ENCODE measurements around the gene MED31. TPM values are rescaled to one million over a fixed set of nuclear protein-coding genes. Genes with fewer than 3 reads are reported as not detected.
A peak's percentile ranks its signal among the peaks of the same experiment; 100 is the strongest.

The MED31 gene
- total RNA-seq, 1 donor from 2014 or later = 21.0 TPM

GRCh38 chr17:6597727-6598126 is 53.7 kb downstream of the MED31 start:
- H3K9me3 ChIP-seq (ENCODE audit: insufficient read depth, low read depth, low read length) = no peaks in the 10 kb centered on the region
- no peaks in the 10 kb centered on the region for H3K27me3 ChIP-seq (ENCODE audit: insufficient read depth, low read length)
- H3K4me3 ChIP-seq (ENCODE audit: insufficient read depth, low read depth, low read length) = no peak overlapping the region
- Mint-ChIP-seq H3K27me3 (ENCODE audit: low read depth, unreplicated experiment) (no peaks in the 10 kb centered on the region), H3K4me3 (ENCODE audit: unreplicated experiment) (no peak overlapping the region), H3K27ac (ENCODE audit: unreplicated experiment) (no peak overlapping the region), H3K36me3 (ENCODE audit: low read depth, unreplicated experiment) (peaks cover 18% of the 10 kb centered on the region), H3K9me3 (ENCODE audit: unreplicated experiment) (no peaks in the 10 kb centered on the region), H3K4me1 (ENCODE audit: low read depth, unreplicated experiment) (no peaks in the 10 kb centered on the region)
- no peak overlapping the region for H2AFZ ChIP-seq (ENCODE audit: low read depth, low read length)
- no peak overlapping the region for H3K4me2 ChIP-seq (ENCODE audit: low read length)
- peaks cover 52% of the 10 kb centered on the region for H3K36me3 ChIP-seq (ENCODE audit: insufficient read depth, low read length)
- no peak overlapping the region for H3K27ac ChIP-seq (ENCODE audit: low read depth, low read length)
- no peak for DNase-seq (ENCODE audit: low read depth)
- TF ChIP-seq CTCF (IDR thresholded peaks at IDR 0.05; ENCODE audit: insufficient read depth, low read depth, low read length) (no peak), EZH2 (IDR thresholded peaks at IDR 0.05; ENCODE audit: insufficient read depth, low read length) (no peak)
- FAIRE-seq = no peak
- peaks cover 14% of the 10 kb centered on the region for H4K20me1 ChIP-seq (ENCODE audit: insufficient read depth, low read length)
- no peak overlapping the region for H3K9ac ChIP-seq (ENCODE audit: low read length)
- no peaks in the 10 kb centered on the region for H3K4me1 ChIP-seq (ENCODE audit: insufficient read depth, low read length)
- no peaks in the 10 kb centered on the region for H3K79me2 ChIP-seq (ENCODE audit: insufficient read depth, low read length)

- no peak overlapping the region for H3K9ac ChIP-seq (ENCODE audit: low read length)
- no peak overlapping the region for H3K4me3 Mint-ChIP-seq (ENCODE audit: unreplicated experiment)
- TF ChIP-seq CTCF (IDR thresholded peaks at IDR 0.05; ENCODE audit: insufficient read depth, low read depth, low read length) (no peak), EZH2 (IDR thresholded peaks at IDR 0.05; ENCODE audit: insufficient read depth, low read length) (no peak)
- H3K27me3 ChIP-seq (ENCODE audit: insufficient read depth, low read length) = no peaks in the 10 kb centered on the region
- H3K36me3 Mint-ChIP-seq (ENCODE audit: low read depth, unreplicated experiment) = peaks cover 18% of the 10 kb centered on the region
- peaks cover 6% of the 10 kb centered on the region for H3K4me1 Mint-ChIP-seq (ENCODE audit: low read depth, unreplicated experiment)
- no peaks in the 10 kb centered on the region for H3K79me2 ChIP-seq (ENCODE audit: insufficient read depth, low read length)
- FAIRE-seq = no peak
- no peak overlapping the region for H3K27ac ChIP-seq (ENCODE audit: low read depth, low read length)
- H3K27ac Mint-ChIP-seq (ENCODE audit: unreplicated experiment) = peak overlapping the region; percentile 56
- no peak for DNase-seq (ENCODE audit: low read depth)
- no peaks in the 10 kb centered on the region for H3K9me3 ChIP-seq (ENCODE audit: insufficient read depth, low read depth, low read length)
- no peak overlapping the region for H2AFZ ChIP-seq (ENCODE audit: low read depth, low read length)
- peaks cover 47% of the 10 kb centered on the region for H3K36me3 ChIP-seq (ENCODE audit: insufficient read depth, low read length)
- no peaks in the 10 kb centered on the region for H3K9me3 Mint-ChIP-seq (ENCODE audit: unreplicated experiment)
- H3K4me2 ChIP-seq (ENCODE audit: low read length) = no peak overlapping the region
- H4K20me1 ChIP-seq (ENCODE audit: insufficient read depth, low read length) = peaks cover 12% of the 10 kb centered on the region
- H3K4me1 ChIP-seq (ENCODE audit: insufficient read depth, low read length) = peaks cover 4% of the 10 kb centered on the region
- no peak overlapping the region for H3K4me3 ChIP-seq (ENCODE audit: insufficient read depth, low read depth, low read length)
- H3K27me3 Mint-ChIP-seq (ENCODE audit: low read depth, unreplicated experiment) = no peaks in the 10 kb centered on the region
These were observed 54.5 kb downstream of the MED31 start for GRCh38 chr17:6596941-6597340.

- no peak overlapping the region for H3K27ac ChIP-seq (ENCODE audit: low read depth, low read length)
- peaks cover 16% of the 10 kb centered on the region for H4K20me1 ChIP-seq (ENCODE audit: insufficient read depth, low read length)
- no peaks in the 10 kb centered on the region for H3K9me3 ChIP-seq (ENCODE audit: insufficient read depth, low read depth, low read length)
- H3K9ac ChIP-seq (ENCODE audit: low read length) = no peak overlapping the region
- DNase-seq (ENCODE audit: low read depth) (no peak), FAIRE-seq (no peak)
- H3K27ac Mint-ChIP-seq (ENCODE audit: unreplicated experiment) = no peak overlapping the region
- no peak overlapping the region for H3K4me2 ChIP-seq (ENCODE audit: low read length)
- H3K4me1 ChIP-seq (ENCODE audit: insufficient read depth, low read length) = peaks cover 8% of the 10 kb centered on the region
- H3K27me3 Mint-ChIP-seq (ENCODE audit: low read depth, unreplicated experiment) = no peaks in the 10 kb centered on the region
- H2AFZ ChIP-seq (ENCODE audit: low read depth, low read length) = no peak overlapping the region
- H3K79me2 ChIP-seq (ENCODE audit: insufficient read depth, low read length) = no peaks in the 10 kb centered on the region
- H3K4me3 Mint-ChIP-seq (ENCODE audit: unreplicated experiment) = no peak overlapping the region
- H3K4me3 ChIP-seq (ENCODE audit: insufficient read depth, low read depth, low read length) = no peak overlapping the region
- no peaks in the 10 kb centered on the region for H3K27me3 ChIP-seq (ENCODE audit: insufficient read depth, low read length)
- peaks cover 18% of the 10 kb centered on the region for H3K36me3 Mint-ChIP-seq (ENCODE audit: low read depth, unreplicated experiment)
- peaks cover 47% of the 10 kb centered on the region for H3K36me3 ChIP-seq (ENCODE audit: insufficient read depth, low read length)
- H3K9me3 Mint-ChIP-seq (ENCODE audit: unreplicated experiment) = no peaks in the 10 kb centered on the region
- TF ChIP-seq EZH2 (IDR thresholded peaks at IDR 0.05; ENCODE audit: insufficient read depth, low read length) (no peak), CTCF (IDR thresholded peaks at IDR 0.05; ENCODE audit: insufficient read depth, low read depth, low read length) (no peak)
- peaks cover 10% of the 10 kb centered on the region for H3K4me1 Mint-ChIP-seq (ENCODE audit: low read depth, unreplicated experiment)
These were observed 54.9 kb downstream of the MED31 start for GRCh38 chr17:6596511-6596910.

Data from astrocyte (in vitro differentiated cells and primary cell).